ENCODE measurements around the gene RBPMS2. TPM values are rescaled to one million over a fixed set of nuclear protein-coding genes. Genes with fewer than 3 reads are reported as not detected.

The RBPMS2 gene
- total RNA-seq, 4 donors from 2014 or later = 0.15 to 1.8 (median 1.1) TPM; not detected in 1

DNA sequence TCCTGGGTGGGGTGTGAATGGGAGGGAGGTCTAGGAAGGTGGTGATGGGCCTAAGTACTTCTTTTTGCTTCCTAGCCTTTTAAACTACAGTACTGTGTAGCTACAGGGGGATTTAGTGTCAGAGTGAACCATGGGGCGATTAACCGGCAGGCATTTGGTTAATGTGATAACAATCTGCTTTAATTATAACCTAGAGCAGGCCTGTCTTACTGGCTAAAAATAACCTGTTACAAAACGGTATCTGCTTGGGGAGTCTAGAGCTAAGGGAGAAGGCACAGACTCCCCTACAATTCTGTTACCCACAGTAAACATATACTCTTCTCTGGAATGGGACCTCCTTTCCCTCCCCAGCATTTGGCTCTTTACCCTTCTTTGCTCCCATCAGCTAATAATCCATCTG, 85.4 kb downstream of the RBPMS2 start:
- H3K4me3 ChIP-seq (ENCODE audit: low read depth, poor library complexity, severe bottlenecking) = no peak overlapping the region
- WGBS, 2 donors = 32 to 54% methylated on average over 3 of the region's 3 CpGs
- no peak for DNase-seq (ENCODE audit: low spot score in 2 of 2)
- no peak for TF ChIP-seq POLR2A (IDR thresholded peaks at IDR 0.05)
- TF ChIP-seq, protein P1, sequence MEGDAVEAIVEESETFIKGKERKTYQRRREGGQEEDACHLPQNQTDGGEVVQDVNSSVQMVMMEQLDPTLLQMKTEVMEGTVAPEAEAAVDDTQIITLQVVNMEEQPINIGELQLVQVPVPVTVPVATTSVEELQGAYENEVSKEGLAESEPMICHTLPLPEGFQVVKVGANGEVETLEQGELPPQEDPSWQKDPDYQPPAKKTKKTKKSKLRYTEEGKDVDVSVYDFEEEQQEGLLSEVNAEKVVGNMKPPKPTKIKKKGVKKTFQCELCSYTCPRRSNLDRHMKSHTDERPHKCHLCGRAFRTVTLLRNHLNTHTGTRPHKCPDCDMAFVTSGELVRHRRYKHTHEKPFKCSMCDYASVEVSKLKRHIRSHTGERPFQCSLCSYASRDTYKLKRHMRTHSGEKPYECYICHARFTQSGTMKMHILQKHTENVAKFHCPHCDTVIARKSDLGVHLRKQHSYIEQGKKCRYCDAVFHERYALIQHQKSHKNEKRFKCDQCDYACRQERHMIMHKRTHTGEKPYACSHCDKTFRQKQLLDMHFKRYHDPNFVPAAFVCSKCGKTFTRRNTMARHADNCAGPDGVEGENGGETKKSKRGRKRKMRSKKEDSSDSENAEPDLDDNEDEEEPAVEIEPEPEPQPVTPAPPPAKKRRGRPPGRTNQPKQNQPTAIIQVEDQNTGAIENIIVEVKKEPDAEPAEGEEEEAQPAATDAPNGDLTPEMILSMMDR (IDR thresholded peaks at IDR 0.05) = no peak
- intact Hi-C loops (cut with DNase I; ENCODE audit: low total_unique reads) = no loop called here

MicroRNA genes within 50 kb of the gene (microRNA counts, 767-probe panel; counts per million panel counts)
- 0 to 358 counts per million in 2 donors for microRNA hsa-miR-1272

Small RNAs within 50 kb of the gene (microRNA-seq; reads per million reads assigned to microRNA genes)
- gene MIR1272 (ENCODE audit: borderline number of aligned reads in 1 of 2, borderline replicate concordance in 2 of 2) = 0 reads per million in 2 donors

Other genes starting within 250 kb of the RBPMS2 start
- gene PIF1, start 50.1 kb upstream of the RBPMS2 start, total RNA-seq = 1 to 10 TPM in 3 of 4 donors, under 1 TPM in 1; 0.25 to 2.5 (median 1.7) TPM
- gene PLEKHO2, start 66.3 kb upstream of the RBPMS2 start, total RNA-seq = 10 to 100 TPM in 1 of 4 donors, 1 to 10 TPM in 3; 5.7 to 15.6 (median 7.3) TPM
- gene ANKDD1A, start 136.3 kb upstream of the RBPMS2 start, total RNA-seq = 1 to 10 TPM; 1.3 to 2.8 (median 1.7) TPM
- 10 to 100 TPM; 54.3 to 93.1 (median 76.6) TPM for gene SPG21, start 214.3 kb upstream of the RBPMS2 start, total RNA-seq

All from lower leg skin (tissue), 4 donors.